Stimulated activated CD8-positive, alpha-beta memory T cell treated with anti-CD3 and anti-CD28 coated beads, Interleukin-4, amount 100 ng/mL, for 48 hours (primary cell): ENCODE data around the gene CKS1B.
"Not testable (repeated sequence)": the region's sequence is repeated elsewhere in the genome, so short reads cannot be mapped to it uniquely, and the experiment has no call there.

Experiments
- DNase-seq: peaks from one replicate; pipeline ENCODE4 v3.0.0-alpha.2; 2020

The CKS1B gene

DNA sequence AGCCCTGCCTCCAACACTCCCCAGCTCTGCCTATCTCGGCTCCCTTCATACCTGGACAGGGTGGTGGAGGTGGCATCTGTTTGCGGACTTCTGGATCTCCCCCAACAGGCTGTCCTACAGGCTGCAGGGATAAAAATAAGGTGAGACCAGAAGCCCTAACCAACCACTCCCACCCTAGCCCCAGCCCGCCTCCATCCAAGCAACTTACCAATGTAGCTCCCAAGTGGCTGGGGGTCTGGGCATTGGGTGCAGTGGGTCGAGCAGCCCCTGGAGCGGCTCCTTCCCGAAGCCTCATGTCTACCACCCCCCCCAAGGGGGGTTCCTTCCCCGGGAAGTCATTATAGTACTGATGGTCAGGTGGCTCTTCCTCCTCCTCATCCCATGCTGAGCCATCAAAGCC, 8.4 kb upstream of the CKS1B start:
- no peak for DNase-seq

GRCh38 chr1:154967331-154967950, 7.0 kb upstream of the CKS1B start:
- DNase-seq = no peak

- DNase-seq = no peak
These were observed 5.8 kb upstream of the CKS1B start for GRCh38 chr1:154968731-154969130.

- DNase-seq = no peak
These were observed 5.2 kb upstream of the CKS1B start for GRCh38 chr1:154969246-154969645.

DNA sequence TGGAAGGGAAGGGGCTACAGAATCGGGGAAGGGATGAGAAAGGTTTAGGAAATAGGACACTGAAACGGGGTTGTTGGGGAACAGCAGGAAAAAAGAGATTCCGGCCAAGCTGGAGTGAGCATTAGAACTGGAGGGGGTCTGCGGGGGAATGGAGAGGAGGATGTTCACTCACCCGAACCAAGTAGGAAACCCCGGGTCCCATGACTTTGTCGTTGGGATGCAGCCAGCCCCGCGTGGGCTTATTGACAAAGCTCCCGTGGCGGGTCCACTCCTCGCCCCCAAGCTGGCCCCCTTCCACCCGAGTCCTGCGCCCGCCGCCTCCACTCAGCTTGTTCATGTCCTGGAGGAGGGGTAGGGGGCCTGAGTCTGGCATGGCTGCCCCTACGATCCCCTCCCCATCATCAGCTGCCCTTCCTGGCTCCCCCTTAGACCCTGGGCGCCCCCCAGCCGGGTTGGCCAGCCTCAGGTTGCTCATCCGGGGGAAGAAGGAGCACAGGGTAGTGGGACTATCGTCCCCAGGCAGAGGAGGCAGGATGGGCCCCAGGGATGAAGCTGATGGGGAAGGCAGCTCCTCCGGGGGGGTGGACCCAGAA, 4.5 kb upstream of the CKS1B start:
- DNase-seq = no peak

DNA sequence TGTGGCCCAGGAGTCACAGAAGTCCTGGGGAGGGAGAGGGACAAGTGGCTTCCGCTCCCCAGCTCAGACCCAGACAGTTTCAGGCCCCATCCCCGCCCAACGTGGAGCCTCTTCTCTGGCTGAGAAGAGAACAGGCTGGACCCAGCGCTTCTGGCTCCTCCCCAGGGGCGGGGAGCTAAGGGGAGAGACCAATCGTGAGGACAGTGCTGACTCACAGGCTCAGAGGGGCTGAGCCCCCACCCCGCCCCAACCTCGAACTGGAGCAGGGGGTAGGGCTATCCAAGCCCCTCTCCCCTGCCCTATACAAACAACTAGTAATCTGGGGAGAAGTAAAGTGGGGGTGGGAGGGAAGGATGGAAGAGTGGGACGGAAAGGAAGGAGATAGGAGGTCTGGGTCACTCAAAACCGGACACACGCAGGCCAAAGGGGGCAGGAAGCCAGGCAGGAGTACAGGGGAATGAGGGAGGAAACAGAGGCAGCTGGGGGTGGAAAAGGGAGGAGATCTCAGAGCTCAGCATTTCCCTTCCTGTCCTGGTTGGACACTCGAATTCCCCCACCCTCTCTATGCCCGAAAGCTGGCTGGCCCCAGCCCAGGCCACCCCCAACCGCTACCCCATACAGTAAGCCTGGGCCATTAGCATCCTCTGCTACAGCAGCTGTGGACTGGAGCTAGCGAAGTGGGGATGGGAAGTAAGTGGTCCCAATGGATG, 3.7 kb upstream of the CKS1B start, which contains the start of gene SHC1:
Gene SHC1, minus strand, starts transcription at position 117 of the 710 bp plus-strand sequence. CDS start 221 bp downstream, outside the sequence.
- DNase-seq = peak; percentile 70

DNA sequence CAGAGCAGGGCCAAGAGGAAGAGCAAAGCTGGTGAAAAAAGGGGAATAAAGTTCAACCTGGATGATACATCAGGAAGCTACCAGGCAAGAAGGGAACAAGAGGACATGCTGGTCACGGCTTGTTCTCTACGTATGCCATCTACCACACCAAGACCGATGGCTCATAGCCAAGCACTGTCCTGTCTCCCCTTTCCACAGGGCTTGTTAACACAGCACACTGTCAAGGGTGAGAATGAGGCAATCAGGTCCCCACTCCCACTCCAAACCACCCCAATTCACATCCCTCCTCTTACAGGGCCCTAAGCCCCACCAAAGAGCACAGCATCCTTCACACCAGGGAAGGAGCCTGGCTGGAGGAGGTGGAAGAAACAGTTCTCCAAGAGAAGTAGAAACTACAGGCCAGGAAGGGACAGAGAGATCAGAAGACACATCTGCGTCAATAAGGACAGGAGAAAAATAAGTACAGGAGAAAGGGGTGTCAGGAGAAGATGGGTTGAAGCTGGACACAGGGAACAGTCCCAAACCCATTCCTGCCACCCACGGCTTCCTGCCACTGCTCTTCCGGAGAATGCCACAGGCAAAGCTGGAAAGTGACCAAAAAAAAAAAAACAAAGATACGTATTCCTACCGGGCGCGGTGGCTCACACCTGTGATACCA, 3.0 kb upstream of the CKS1B start:
- no peak for DNase-seq

- no peak for DNase-seq
These were observed 2.3 kb upstream of the CKS1B start for GRCh38 chr1:154972213-154972516.

DNA sequence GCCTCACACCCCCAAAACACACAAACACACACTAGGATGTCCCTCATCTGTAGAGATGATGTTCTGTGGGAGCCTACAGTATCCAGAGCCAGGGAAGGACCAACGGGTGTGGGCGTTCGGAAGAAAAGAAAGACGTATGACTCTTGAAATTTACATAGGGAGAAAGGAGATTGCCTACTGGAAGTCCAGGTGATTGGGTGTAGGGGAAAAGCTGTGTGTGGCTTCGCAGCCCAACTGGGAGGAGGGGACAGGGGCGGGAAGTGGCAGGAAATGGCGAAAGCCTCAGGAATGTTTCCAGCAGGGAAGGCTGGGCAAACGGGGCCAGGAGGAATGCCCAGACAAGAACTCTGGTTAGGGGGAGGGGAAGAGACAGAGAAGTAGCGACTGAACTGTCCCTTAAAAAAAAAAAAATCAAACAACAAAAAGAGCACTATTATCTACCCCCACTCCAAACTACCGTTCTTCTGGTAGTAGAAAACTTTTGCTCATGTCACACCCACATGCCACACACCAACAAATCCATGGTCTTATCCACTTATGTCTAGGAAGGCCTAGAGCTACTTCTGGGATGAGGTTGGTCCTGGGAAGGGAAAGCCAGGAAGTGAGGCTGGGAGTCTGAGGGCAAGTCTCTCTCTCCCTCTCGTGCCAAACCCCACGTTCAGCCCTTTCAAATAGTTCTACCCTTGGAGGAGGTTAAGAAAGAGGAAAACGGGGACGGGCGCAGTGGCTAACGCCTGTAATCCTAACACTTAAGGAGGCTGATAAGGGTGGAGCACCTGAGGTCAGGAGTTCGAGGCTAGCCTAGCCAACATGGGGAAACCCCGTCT, 1.8 kb upstream of the CKS1B start:
- no peak for DNase-seq

GRCh38 chr1:154973344-154974101, 958 bp upstream of the CKS1B start:
- peak; percentile 98 for DNase-seq

DNA sequence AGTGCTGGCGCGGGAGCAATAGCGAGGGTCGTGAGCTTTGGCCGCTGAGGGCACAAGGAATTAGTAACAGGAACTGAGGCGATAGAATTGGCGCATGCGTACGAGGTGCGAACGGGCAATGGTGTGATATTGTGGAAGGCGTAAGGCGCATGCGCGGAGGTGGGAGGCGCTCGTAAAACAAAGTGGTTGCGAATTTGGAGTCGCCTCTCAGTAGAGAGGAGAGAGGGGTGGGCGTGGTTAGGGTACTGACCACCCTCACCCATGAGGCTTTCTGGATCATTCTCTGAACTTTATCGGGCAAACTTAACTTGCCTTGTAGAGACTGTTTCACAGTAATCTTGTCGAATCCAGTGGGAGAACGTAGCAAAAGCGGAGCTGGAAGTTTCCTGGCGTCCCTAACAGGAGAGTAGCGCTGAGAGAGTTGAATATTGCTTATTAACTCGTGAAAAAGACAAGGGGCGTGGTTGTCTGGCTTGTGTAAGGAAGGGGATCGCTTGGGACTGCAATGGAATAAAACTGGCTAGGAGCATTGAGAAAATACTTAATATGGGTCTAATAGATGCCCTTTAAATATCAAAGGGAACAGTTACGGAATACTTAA, 427 bp downstream of the CKS1B start:
- DNase-seq = peak; percentile 94

- DNase-seq = peak; percentile 82
These were observed 1.1 kb downstream of the CKS1B start for GRCh38 chr1:154975409-154976059.

DNA sequence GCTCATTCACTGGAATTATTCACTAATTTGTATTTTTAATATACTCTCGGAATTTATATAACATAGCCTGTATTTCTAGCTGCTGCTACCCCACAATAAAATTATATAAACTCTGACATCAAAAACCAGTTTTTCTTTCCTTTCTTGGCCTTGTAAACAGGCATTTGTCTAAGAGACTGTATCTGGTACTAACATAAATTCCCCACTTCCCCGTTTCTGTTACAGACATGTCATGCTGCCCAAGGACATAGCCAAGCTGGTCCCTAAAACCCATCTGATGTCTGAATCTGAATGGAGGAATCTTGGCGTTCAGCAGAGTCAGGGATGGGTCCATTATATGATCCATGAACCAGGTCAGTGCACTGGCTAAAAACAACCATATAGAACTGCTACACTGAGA, 3.3 kb downstream of the CKS1B start:
- DNase-seq = not testable (repeated sequence)

- no peak for DNase-seq
These were observed 3.9 kb downstream of the CKS1B start for GRCh38 chr1:154978360-154978759.

DNA sequence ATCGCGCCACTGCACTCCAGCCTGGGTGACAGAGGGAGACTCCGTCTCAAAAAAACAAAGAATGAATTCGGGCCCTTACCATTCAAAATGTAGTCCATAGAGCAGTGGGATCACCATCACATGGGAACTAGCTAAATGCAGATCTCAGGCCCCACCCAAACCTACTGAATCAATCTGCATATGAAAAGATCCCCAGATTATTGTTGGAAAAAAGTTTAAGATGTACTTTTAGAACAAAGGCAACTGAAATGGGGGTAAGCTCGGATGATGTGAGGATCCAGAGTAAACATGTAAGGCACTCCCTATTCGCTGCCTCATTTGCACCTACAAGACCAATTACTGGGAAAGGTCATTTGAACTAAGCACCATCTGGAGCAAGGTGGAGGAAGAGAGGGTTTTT, 7.9 kb downstream of the CKS1B start:
- no peak for DNase-seq

GRCh38 chr1:154982897-154983648, 8.6 kb downstream of the CKS1B start, which contains the start of gene FLAD1:
TSS of gene FLAD1 (plus strand) at chr1:154983344. CDS start at chr1:154983695, 351 bp downstream.
- DNase-seq = peak; percentile 97

DNA sequence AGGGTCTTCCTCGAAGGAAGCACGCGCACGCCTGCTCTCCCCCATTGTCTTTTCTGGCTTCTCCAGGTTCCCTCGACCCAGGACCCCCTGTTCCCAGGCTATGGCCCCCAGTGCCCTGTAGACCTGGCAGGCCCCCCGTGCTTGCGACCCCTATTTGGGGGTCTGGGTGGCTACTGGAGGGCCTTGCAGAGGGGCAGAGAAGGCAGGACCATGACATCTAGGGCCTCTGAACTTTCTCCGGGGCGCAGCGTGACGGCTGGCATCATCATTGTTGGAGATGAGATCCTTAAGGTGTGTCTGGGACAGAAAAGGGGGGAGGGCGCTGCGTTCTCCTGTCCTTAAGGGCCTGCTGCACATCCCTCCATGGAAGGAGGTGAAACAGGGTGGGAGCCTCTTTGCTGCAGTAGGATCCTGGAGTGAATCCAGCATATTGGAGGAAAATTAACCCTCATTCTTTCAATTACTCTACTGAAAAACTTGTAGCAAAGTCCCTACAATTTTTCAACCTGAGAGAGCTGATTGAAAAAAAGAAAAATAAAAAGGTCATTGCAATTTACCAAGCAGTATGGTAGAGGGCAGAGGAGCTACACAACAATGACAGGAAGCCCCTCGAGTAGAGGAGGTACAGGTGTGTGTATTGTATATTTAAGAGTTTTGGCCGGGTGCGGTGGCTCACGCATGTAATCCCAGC, 9.4 kb downstream of the CKS1B start:
- DNase-seq = no peak

GRCh38 chr1:154986736-154987135, 12.3 kb downstream of the CKS1B start:
- not testable (repeated sequence) for DNase-seq

DNA sequence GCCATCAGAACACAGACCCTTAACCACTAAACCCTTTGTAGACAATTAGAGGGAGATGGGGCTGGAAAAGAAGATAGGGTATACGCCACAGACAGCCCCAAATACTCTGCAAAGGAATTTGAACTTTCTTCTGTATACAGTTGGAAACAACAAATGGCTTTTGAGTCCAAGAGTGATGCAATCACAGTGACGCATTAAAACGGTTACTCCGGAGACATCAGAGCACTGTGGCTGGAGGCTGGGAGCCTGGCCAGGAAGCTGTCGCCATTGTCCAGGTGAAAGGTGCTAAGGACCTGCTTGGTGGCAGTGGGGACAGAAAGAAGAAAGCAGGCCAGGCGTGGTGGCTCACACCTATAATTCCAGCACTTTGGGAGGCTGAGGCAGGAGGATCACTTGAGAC, 12.8 kb downstream of the CKS1B start:
- DNase-seq = no peak
